Calu3 (cell line): ENCODE results near the gene TCEAL2. TPM values are rescaled to one million over a fixed set of nuclear protein-coding genes. Genes with fewer than 3 reads are reported as not detected.

ENCODE experiments used
- BruUV-seq: library from RNA; stranded (reverse); fragments of 400-500 nt; replicated peaks from 2 replicates; lab custom pipeline; 2021; lab: Mats Ljungman, UMichigan
- CTCF ChIA-PET: fragments of 300-600 bp; sonication (Branson Sonifier 250); formaldehyde crosslinking; loops from one replicate; lab custom pipeline; 2022; ENCODE audit warnings: antibody characterized with exemption; lab: Charles Lee
- DNase-seq: peaks from one replicate; pipeline ENCODE4 v3.0.0; 2022
- H3K27ac Mint-ChIP-seq: one replicate; pipeline ENCODE4 v1.8.0; 2022; ENCODE audit warnings: mixed read lengths; ENCODE audit not compliant: unreplicated experiment
- H3K27me3 Mint-ChIP-seq: one replicate; pipeline ENCODE4 v1.8.0; 2022; ENCODE audit warnings: mixed read lengths; ENCODE audit not compliant: unreplicated experiment
- H3K36me3 Mint-ChIP-seq: one replicate; pipeline ENCODE4 v1.8.0; 2022; ENCODE audit warnings: mild to moderate bottlenecking, moderate library complexity, mixed read lengths; ENCODE audit not compliant: insufficient read depth, unreplicated experiment
- H3K4me1 Mint-ChIP-seq: one replicate; pipeline ENCODE4 v1.8.0; 2022; ENCODE audit warnings: mild to moderate bottlenecking, low read depth, mixed read lengths; ENCODE audit not compliant: unreplicated experiment
- H3K4me3 Mint-ChIP-seq: one replicate; pipeline ENCODE4 v1.8.0; 2022; ENCODE audit warnings: mild to moderate bottlenecking, low read depth, moderate library complexity, mixed read lengths; ENCODE audit not compliant: unreplicated experiment
- H3K9me3 Mint-ChIP-seq: one replicate; pipeline ENCODE4 v1.8.0; 2022; ENCODE audit warnings: low read depth, mixed read lengths; ENCODE audit not compliant: unreplicated experiment
- intact Hi-C: fragments of 100-400 bp; cut with micrococcal nuclease; formaldehyde crosslinking; loops from one replicate; pipeline ENCODE4 v1.10.0; 2022; ENCODE audit not compliant: unreplicated experiment
- total RNA-seq: library from RNA; stranded (reverse); gene quantifications from 2 replicates; pipeline ENCODE4 v1.2.3, GENCODE V29; 2022
- TF ChIP-seq, protein P1 (sequence below): fragments of 200-600 bp; IDR thresholded peaks from one replicate; pipeline ENCODE4 v1.8.0; 2022; ENCODE audit warnings: antibody characterized with exemption; ENCODE audit not compliant: unreplicated experiment

The TCEAL2 gene
- total RNA-seq, 1 experiment from 2014 or later: not detected

GRCh38 chrX:102154218-102154860, 28.9 kb downstream of the TCEAL2 start:
- peaks cover 17% of the 10 kb centered on the region for H3K36me3 Mint-ChIP-seq
- CTCF ChIA-PET: interaction anchor here (0.6 to 1.0 kb wide), 4 partner anchors 25 to 746 kb away, joined by 3 read pairs; no protein-coding TSS in a partner anchor
- BruUV-seq: no TSS peak
- H3K27ac Mint-ChIP-seq: no peak overlapping the region
- peaks cover 15% of the 10 kb centered on the region for H3K27me3 Mint-ChIP-seq
- H3K4me3 Mint-ChIP-seq: peak overlapping the region; percentile 91
- peaks cover 21% of the 10 kb centered on the region for H3K4me1 Mint-ChIP-seq
- peak; percentile 44 for DNase-seq
- intact Hi-C loops: no loop called here
- TF ChIP-seq, protein P1, sequence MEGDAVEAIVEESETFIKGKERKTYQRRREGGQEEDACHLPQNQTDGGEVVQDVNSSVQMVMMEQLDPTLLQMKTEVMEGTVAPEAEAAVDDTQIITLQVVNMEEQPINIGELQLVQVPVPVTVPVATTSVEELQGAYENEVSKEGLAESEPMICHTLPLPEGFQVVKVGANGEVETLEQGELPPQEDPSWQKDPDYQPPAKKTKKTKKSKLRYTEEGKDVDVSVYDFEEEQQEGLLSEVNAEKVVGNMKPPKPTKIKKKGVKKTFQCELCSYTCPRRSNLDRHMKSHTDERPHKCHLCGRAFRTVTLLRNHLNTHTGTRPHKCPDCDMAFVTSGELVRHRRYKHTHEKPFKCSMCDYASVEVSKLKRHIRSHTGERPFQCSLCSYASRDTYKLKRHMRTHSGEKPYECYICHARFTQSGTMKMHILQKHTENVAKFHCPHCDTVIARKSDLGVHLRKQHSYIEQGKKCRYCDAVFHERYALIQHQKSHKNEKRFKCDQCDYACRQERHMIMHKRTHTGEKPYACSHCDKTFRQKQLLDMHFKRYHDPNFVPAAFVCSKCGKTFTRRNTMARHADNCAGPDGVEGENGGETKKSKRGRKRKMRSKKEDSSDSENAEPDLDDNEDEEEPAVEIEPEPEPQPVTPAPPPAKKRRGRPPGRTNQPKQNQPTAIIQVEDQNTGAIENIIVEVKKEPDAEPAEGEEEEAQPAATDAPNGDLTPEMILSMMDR: no peak
- H3K9me3 Mint-ChIP-seq: no peaks in the 10 kb centered on the region

DNA sequence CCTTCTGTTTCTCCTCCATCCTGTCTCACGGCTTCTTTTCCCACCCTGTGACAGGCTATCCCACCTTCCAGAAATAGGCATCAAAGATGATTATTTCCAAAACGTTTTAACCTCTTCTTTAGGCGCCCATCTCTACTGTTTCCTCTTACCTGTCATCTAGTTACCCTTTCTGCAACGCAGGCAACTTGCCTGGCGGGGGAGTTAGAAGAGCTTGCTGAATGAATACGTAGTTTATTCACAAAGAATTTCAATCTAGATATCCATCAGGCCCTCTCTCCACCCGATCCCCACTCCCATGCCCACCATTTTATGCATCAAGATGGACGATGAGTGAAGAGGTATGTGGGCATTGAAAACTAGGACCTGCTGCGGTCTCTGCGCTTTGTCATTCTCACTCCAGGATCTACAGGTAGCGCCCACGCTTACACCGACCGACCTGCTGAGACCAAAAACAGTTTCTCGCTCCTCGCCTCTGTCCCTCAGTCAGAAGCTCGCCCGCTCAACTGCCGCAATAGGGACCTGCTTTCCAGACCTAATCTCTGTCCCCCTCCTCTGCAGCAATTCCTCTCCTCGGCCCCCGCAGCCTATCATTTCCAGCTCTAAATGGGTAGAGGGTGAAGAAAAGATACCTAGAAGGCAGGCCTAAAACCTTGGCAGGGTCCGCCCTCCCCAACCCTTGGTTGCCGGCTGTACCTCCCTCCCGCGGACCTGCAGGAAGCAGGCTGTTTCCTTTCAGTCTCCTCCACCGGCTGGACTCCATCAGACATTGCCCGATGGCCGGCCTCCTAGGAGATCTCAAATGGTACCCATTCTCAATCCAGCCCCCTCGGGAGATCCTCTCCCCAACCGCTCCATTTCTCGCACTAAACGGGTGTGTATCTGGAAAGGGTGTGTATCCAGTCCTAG, 29.7 kb downstream of the TCEAL2 start:
- Mint-ChIP-seq H3K27me3 (peaks cover 15% of the 10 kb centered on the region), H3K36me3 (peaks cover 17% of the 10 kb centered on the region), H3K27ac (peak overlapping the region; percentile 27), H3K9me3 (no peaks in the 10 kb centered on the region), H3K4me1 (peaks cover 21% of the 10 kb centered on the region), H3K4me3 (peak overlapping the region; percentile 91)
- no TSS peak for BruUV-seq
- TF ChIP-seq, protein P1: no peak
- peak; percentile 14 for DNase-seq
- CTCF ChIA-PET: interaction anchor here (0.5 to 0.6 kb wide), 2 partner anchors 93 to 734 kb away, joined by 3 to 7 read pairs; no protein-coding TSS in a partner anchor
- intact Hi-C loops: no loop called here

DNA sequence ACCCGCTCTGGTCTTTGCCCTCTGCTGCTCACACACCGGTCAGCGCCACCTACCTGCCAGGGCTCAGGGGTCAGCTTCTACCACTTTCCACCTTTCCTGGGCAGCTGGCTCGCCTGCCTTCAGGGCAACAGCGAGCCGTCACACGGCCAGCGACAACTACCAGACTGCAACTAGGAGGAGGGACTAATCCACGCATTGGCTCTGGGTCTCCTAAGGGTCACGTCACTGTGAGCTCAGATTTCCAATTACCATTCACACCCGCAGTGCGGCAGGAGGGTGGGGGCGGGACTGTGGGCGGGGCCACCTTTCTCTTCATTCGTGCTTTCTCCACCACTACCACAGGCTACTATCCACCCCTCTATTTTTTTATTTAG, 30.3 kb downstream of the TCEAL2 start, which contains the start of gene BEX5:
Gene BEX5 (minus strand): TSS at position 172 of the 374 bp plus-strand sequence. CDS start 1,712 bp downstream, outside the sequence.
- Mint-ChIP-seq H3K9me3 (no peaks in the 10 kb centered on the region), H3K36me3 (peaks cover 17% of the 10 kb centered on the region), H3K4me3 (peak within 1 kb of the TSS; percentile 91), H3K27ac (peak within 1 kb of the TSS; percentile 27), H3K4me1 (peaks cover 21% of the 10 kb centered on the region), H3K27me3 (peaks cover 15% of the 10 kb centered on the region)
- BruUV-seq: no TSS peak
- DNase-seq: peak; percentile 53
- intact Hi-C loops: no loop called here
- CTCF ChIA-PET: interaction anchor here (0.5 to 0.6 kb wide), 2 partner anchors 94 to 735 kb away, joined by 3 to 7 read pairs; no protein-coding TSS in a partner anchor
- TF ChIP-seq, protein P1: no peak

Other genes with a start within 250 kb of the TCEAL2 start
- 4.0 and 4.4 TPM in 2 replicates for gene ZMAT1, start 193.7 kb upstream of the TCEAL2 start, total RNA-seq
- not detected in 2 replicates for gene TCEAL6, start 16.8 kb downstream of the TCEAL2 start, total RNA-seq
- gene BEX5, start 30.3 kb downstream of the TCEAL2 start, total RNA-seq: 3.9 and 4.8 TPM in 2 replicates
- gene TCP11X1, start 89.6 kb downstream of the TCEAL2 start, total RNA-seq: not detected in 2 replicates
- not detected in 2 replicates for gene NXF2, start 121.5 kb downstream of the TCEAL2 start, total RNA-seq